Subcutaneous adipose tissue (tissue), 4 donors: Measurements from ENCODE around the gene VPS13C. TPM values are rescaled to one million over a fixed set of nuclear protein-coding genes. Genes with fewer than 3 reads are reported as not detected.

Experiments
- total RNA-seq, 4 donors: library from RNA; depleted of rRNA; stranded (reverse); fragments of >200 nt; gene quantifications; one replicate each; pipeline ENCODE4 v1.1.0, GENCODE V29; 2016
- TF ChIP-seq, protein P1 (sequence below): fragments of 450-650 bp; IDR thresholded peaks from one replicate; pipeline ENCODE4 v1.5.1; 2016; ENCODE audit warnings: low read depth, mild to moderate bottlenecking, control low read depth, antibody characterized with exemption, moderate library complexity

The VPS13C gene
- total RNA-seq, 4 donors from 2014 or later: 113 to 141 (median 139) TPM

GRCh38 chr15:62027263-62027565 lies 33.0 kb downstream of the VPS13C start:
- TF ChIP-seq, protein P1, sequence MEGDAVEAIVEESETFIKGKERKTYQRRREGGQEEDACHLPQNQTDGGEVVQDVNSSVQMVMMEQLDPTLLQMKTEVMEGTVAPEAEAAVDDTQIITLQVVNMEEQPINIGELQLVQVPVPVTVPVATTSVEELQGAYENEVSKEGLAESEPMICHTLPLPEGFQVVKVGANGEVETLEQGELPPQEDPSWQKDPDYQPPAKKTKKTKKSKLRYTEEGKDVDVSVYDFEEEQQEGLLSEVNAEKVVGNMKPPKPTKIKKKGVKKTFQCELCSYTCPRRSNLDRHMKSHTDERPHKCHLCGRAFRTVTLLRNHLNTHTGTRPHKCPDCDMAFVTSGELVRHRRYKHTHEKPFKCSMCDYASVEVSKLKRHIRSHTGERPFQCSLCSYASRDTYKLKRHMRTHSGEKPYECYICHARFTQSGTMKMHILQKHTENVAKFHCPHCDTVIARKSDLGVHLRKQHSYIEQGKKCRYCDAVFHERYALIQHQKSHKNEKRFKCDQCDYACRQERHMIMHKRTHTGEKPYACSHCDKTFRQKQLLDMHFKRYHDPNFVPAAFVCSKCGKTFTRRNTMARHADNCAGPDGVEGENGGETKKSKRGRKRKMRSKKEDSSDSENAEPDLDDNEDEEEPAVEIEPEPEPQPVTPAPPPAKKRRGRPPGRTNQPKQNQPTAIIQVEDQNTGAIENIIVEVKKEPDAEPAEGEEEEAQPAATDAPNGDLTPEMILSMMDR: no peak

DNA sequence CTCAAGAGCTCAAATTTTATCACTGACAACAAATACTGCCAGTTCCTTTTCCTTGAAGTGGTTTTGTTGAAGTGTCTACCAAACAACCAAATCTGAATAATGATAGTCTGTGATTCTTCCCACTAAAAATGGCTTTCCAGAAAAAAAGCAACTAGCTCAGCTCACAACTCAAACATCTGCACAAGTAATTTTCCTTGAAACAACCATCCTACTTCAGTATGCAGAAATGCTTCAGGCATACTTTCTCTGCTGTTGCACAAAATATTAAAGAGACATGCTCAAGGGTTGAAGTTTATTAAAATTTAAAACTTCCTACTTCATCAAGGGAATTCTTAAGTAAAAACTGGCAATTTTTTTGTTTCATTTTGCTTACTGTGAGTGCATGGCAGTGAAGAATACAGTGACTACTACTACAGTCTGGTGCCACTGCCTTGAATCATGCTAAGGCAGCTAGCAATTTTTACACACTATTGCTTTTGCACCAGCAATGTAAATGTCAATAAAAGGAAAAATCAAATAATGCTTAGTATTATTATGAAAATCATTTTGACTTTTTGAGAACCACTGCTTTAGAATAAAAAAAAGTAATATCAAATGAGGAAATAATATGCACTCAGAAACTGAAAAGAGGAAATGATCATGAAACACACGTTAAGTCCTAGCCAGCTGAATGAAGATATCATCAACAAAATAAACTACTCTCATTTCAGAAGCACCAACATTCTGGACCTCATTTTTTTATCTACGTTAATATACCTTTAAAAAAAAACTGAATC lies 33.6 kb downstream of the VPS13C start:
- TF ChIP-seq, protein P1: no peak

- TF ChIP-seq, protein P1: no peak
Observed at GRCh38 chr15:62021991-62022600, 38.2 kb downstream of the VPS13C start.

DNA sequence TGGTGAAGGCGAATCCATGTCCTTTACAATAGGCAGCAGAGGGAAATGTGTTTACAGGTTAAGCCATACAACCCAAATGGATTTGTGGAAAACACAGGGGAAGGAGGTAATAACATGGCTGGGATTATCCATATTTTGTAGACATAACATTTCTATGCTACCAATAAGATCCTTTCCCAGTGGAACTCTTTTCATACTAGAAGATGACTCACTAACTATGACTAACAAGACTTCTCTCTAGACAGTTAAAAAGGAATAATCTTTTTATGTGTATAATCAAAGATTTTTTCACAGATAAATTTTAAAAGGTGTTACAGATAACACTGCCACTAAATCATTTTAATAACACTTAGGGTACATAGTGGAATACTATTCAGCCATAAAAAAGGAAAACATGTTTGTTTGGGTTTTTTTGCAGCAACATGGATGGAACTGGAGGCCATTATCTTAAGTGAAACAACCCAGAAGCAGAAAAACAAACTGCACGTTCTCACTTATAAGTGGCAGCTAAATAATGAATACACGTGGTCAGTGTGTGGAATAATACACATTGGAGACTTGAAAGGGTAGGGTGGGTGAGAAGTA lies 39.6 kb downstream of the VPS13C start:
- TF ChIP-seq, protein P1: no peak

- TF ChIP-seq, protein P1: no peak
Observed at GRCh38 chr15:61997786-61998185, 62.5 kb downstream of the VPS13C start.

DNA sequence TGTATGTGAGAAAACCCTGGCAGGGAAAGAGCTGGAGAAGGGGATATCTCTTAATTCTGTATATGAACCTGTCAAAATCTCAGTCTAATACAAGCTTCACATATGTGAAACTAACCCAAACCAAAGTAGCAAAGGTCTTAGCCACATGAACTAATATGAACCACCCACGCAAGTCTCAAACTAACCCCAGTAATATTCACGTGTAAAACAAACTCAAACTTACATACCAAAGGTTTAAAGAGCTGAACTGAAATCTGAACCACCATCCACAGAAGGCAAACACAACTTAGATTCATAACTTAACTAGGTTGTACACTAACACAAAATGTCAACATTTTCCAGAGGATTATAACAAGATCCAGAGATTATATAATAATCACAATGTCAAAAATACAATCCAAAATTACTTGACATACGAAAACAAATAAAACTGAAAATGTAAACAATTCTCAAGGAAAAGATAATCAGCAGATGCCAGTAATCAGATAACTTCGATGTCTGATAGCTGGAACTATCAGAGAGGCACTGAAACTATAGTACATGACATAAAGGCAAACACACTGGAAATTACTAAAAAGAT lies 64.1 kb downstream of the VPS13C start:
- TF ChIP-seq, protein P1: no peak

DNA sequence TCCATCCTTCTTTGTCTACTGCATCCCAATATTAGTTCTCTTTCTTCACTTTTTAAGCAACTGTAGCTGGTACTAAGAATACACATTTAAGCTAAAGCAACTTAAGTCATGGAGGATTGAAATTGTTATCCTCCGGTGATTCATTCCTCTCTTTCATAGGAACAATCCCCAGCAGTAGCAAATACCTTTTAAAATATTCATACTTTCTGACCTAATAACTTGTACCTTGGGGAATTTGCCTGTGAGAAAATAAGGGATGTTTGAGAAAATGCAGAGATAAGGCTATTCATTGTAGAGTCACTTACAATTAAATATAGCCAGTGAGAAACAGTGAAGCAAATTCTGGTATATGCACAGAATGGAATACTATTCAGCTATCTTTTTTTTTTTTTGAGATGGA lies 66.0 kb downstream of the VPS13C start:
- TF ChIP-seq, protein P1: no peak
